ENCODE measurements around the gene EEF1A2.

Gene EEF1A2

DNA sequence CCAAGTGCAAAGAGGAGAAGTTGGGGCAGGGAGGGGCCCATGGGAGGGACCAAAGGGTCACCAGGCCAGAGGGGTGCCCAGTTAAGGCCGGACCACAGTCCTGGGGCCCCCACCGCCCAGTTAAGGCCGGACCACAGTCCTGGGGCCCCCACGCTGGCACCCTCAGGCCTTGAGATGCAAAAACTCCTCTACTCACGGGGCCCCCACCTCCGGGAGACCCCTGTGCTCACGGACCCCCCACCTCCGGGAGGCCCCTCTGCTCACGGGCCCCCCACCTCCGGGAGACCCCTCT lies 43.4 kb downstream of the EEF1A2 start:
- no peak for DNase-seq (ENCODE audit: low read depth in 1 of 2, low spot score in 1 of 2)

DNA sequence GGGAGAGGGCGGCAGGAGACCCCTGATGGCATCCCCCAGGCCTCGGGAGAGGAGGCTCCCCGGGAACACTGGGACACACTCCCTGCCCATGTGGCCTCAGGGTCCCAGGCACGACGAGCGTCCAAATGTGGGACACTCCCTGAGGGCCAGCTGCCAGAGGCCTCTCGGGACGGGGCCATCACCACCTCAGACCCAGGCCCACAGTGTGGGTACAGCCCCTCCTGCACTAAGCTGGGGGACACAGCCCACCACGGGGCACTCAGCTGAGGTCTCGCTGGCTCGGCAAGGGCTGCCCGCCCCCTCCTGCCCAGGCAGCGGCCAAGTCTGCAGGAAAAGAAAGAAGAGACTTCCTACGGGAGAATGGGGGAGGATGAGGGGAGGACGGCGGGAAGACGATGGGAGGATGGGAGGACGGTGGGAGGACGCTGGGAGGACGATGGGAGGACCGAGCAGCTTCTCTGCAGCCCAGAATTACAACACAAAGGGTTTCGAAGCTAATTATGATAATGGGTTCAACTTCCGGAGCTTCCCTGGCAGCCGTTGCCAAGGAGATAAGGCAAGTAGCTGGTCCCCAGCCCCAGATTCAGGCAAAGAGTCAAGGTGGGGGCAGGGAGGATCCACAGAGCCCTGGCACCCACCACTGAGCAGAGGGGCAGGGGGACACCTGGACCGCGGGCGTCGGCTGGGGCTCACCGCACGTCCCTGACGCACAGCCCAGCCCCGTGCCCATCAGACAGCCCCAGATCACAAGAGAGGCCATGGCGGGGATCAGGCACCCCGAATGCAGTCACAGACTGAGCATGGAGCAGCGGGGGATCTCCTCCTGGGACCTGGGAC lies 43.9 kb downstream of the EEF1A2 start:
- DNase-seq (ENCODE audit: low read depth in 1 of 2, low spot score in 1 of 2) = no peak

DNA sequence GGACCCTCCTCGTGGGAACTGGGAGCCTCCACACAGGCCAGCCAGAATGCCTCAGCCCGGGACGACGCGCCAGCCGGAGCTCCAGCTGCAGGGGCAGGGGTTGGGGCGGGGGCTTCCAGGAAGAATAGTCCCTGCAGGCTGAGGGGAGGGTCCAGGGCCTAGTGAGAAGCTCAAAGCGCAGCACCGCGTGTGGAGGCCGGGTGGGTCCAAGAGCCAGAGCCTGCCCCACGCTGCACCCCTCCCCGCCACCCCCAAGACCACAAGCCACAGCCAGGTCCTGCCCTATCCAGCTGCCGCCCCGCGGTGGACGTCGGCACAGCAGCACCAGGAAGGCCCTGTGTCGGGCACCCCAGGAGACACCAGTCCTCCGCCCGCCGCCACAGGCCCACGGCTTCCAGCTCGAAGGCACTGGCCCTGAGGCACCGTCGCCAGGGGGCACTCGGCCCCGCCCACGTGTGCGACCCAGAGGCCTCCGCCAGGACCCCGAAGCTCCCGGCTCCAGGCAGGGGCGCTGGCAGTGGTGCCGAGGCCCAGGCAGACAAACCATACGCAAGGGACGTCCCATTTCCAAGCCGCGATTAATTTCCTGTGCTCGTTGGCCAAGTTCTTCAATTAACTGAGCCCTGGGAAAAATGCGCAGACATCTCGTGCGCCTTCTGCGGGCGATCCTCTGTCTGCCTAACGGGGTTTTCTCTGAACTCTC lies 45.9 kb downstream of the EEF1A2 start:
- DNase-seq (ENCODE audit: low read depth in 1 of 2, low spot score in 1 of 2) = no peak

DNA sequence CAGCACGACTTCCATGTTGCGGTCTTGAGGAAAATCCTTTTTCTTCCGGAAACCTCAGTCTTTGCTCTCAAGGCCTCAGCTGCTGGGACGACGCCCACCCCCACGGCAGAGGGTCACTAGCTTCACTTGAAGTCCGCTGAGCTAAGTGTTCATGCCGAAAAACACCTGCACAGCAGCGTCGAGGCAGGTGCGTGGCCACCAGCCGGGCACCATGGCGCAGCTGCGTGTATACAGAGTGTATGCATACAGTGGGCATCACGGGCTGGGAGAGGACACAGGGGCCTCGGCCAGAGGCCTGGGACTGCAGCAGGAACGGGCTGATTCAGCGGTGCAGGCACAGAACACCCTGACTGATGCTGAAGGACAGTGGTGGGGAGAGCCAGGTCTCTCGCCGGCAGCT lies 46.5 kb downstream of the EEF1A2 start:
- no peak for DNase-seq (ENCODE audit: low read depth in 1 of 2, low spot score in 1 of 2)

DNA sequence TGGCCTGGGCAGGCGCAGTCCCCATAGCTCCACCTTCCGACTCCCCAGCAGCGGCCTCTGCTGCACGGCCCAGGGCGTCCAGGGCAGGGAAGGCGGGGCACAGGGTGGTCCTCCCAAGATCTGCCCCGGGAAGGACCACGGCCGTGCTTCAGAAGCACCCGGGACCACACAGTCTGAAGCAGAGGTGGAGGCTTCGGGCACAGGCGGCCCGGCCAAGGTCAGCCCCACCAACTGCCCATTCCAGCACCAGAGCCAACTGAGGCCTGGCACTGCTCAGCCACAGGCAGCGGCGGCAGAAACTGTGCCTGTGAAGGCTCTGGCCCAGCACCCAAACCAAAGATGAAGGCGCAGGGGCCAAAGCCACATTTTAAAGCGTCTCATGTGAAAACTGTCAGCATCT lies 47.1 kb downstream of the EEF1A2 start:
- no peak for DNase-seq (ENCODE audit: low read depth in 1 of 2, low spot score in 1 of 2)

DNA sequence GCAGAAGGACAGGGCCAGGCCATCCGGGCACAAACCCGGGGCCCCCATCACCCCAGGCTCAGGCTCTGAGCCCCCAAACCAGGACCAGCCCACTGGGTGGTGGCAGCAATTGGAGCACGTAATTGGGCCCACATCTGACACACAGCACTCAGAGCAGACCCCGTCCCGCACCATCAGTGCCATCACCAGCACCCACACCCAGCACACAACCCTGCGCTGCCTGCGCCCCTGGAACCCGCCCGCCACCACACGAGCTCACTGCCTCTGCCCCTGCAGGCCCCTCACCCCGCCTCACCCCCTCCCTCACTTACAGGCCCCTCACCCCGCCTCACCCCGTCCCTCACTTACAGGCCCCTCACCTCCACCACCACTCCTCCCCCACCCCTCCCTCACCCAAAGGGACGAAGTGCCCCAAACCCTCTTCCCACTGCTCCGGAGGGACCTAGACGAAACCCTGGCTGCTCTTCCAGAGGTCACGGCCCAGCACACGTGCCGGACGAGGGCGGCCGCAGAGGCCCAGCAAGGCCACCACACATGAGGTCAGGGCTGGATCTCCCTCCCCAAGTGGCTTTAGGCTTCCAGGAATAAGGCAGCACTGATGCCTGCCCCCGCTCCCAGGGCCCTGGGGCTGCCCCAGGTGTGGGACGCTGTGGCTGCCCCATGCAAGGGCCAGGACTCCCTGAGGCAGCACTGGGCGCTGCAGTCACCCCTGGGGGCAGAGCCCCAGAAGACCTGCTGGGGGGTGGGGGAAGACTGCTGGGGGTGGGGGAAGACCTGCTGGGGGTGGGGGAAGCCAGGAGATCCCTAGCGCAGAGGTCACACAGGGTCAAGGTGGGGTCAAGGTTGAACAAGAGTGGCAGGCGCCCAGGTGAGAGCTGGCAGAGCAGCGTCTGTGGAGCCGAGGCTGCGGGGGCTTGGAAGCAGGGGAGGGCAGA lies 48.8 kb downstream of the EEF1A2 start:
- DNase-seq (ENCODE audit: low read depth in 1 of 2, low spot score in 1 of 2) = no peak

DNA sequence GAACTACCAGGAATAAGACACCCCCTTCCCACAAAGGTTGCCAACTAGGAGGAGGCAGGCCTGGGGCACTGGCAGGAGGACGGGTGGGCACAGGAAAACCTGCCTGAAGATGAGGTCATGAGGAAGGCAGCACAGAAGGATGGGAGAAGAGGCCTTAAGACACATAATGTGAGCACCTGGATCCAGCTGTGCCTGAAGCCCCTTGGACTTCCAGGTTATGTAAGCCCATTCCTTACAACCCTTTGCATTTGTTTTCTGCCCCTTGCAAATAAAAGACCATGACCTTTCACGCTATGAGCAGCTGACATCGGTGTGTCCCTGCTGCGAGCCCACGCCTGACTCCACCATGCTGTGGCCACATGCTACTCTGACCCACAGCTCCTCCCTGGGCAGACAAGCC lies 49.9 kb downstream of the EEF1A2 start:
- DNase-seq (ENCODE audit: low read depth in 1 of 2, low spot score in 1 of 2) = no peak

DNA sequence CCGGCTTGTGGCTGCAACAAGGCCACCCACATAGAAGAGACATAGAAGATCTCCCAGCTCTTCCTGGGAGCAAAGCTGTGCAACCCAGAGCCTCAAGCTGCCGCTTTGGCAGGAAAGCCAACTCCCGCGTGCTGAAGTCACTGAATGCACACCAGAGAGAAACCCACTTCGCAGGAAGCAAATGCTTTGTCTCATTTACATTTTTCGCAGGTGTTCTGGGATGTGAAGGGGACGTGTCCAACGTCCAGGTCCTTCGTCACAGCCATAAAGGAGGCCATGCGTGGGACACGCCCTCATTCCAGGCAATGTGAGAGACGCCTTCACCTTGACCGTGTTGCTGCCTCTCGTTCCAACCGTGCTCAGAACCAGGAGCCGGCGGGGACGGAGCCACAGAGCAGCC lies 50.9 kb downstream of the EEF1A2 start:
- DNase-seq (ENCODE audit: low read depth in 1 of 2, low spot score in 1 of 2) = no peak

DNA sequence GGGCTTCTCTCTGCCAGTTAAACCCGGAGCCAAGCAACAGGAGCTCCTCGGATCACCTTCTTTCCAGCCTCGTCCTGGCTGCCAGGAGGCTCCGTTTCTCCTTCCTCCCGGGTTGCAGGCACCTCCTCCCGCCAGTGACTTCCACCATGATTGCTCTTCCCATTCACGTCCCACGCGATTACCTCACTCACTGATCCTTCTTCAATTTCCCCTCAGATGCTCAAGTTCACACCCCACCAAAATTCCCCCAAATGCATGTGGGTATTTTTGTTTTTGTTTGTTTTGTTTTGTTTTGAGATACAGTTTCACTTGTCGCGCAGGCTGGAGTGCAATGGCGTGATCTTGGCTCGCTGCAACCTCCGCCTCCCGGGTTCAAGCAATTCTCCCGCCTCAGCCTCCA lies 51.6 kb downstream of the EEF1A2 start:
- DNase-seq (ENCODE audit: low read depth in 1 of 2, low spot score in 1 of 2) = no peak

DNA sequence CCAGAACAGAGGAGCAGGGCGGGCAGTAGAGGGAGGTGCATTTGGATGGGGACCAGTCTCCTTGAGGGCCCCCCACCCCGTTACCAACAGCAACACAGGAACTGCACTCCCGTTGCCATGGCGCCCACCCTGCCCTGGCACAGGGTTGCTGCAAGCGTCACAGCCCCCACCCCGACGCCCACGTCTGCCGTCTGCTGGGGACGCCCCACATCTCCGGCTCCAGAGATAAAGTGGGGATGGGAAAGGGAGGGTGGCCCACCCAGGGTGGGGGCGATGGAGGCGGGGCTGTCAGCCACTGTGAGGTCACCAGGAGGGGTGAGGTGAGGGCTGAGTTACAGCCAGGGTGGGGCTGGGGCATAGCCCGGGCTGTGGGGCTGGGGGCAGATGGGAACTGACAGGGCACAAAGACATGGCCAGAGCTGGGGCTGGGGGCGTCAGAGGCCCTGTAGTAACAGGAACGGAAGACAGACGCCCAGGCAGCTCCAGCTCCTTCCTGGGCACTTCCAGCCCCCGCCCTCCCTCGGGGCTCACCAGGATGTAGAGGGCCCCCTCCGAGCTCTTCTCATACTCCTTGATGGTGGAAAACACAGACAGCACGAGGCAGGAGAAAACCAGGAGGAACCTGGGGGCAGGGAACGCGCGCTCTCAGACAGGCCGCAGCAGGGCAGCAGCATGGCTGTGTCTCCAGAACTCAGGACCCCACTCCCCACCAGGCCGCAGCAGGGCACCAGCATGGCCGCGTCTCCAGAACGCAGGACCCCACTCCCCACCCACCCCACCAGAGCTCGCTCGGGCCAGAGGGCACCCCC lies 52.5 kb downstream of the EEF1A2 start:
- no peak for DNase-seq (ENCODE audit: low read depth in 1 of 2, low spot score in 1 of 2)

DNA sequence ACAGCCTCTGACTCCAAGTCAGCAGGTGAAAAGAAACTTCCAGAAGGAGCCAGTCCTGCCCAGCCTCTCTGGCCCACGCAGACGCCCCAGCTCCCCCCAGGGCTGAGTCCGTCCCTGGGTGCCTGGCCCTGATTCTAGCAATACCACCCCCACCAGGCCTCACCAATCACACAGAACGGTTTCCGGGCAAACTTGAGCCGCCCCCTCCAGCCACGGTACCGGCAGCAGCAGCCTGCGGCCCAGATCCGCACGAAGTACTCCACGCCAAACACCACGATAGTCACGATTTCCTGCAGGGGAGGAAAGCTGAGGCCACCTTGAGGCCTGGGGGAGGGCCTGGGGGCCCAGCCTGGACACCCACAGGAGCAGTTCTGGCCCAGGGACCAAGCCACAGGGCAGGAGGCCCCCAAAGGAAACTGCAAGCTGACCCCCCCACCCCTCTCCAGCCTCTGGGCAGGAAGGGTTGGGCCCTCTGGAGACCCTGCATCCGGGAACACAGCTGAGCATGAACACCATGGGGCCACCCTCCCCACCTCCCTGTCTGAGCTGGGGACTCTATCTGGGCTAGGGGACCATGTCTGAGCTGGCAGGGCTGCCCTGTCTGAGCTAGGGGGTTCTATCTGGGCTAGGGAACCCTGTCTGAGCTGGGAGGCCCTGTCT lies 53.7 kb downstream of the EEF1A2 start:
- no peak for DNase-seq (ENCODE audit: low read depth in 1 of 2, low spot score in 1 of 2)

DNA sequence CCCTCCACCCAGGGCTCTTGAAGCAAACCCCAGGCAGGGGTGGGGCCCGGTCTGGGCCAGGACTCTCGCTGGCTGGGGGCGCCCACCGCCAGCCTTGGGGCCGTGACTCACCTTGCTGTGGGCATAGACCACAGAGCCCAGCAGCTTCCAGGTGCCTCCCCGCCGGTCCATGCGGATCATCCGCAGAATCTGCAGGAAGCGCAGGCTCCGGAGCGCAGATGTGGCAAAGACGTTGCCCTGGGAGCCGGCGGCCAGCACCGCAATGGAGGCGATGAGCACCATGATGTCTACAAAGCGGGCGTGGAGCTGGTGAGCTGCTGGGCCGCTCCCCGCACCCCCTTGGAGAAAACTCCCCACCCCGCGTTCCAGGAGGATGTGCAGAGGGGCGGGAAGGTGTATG lies 54.3 kb downstream of the EEF1A2 start:
- no peak for DNase-seq (ENCODE audit: low read depth in 1 of 2, low spot score in 1 of 2)

DNA sequence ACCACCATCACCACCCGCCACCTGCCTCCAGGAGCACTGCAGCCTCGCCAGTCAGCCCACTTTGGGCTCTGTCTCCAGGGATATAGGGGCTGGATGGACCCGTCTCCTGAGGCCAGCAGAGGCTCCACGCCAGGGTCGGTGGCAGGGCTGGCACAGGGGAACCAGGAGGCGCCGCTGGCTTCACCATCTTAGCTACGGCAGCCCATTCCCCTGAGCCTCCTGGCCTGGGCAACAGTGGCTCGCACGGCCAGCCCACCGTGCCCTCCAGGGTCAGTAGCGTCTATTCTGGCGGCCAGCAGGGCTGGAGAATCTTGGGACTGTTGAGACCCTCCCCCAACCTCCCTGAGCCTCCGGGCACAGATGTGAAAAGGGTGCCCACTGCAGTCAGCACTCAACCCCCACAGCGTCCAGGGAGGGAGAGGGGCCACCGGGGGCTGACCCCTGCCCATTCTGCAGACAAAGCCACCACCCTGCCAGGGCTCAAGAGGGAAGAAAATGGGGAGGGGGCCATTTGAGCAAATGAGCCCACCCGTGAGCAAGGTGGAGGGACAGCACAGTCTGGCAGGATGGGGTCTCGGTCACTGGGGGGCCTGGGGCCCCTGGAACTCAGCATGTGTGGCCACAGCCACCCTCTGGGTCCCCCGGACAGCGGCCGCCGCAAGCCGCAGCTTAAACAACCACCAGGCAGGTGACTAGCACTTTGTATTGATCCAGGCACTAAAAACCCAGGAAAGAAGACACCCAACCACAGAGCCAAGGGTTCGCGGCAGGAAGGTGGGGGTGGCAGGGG lies 55.1 kb downstream of the EEF1A2 start:
- no peak for DNase-seq (ENCODE audit: low read depth in 1 of 2, low spot score in 1 of 2)

DNA sequence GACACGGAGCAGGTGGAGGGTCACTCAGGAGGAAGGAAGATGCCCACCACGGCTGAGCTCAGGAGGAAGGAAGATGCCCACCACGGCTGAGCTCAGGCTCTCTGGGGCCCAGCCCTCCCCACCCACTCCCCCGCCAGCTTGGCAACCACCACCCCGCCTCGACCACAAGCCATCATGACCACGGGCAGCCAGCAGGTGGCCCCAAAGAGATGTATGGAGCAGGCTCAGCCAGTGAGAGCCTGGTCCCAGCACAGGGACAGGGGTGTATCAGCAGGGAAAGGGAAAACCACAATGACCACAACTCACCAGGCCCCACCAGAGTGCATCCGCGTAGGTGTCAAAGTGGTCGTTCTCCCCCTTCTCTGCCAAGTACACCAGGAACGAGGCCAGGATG lies 56.8 kb downstream of the EEF1A2 start:
- peak; percentile 26 to 43 for DNase-seq (ENCODE audit: low read depth in 1 of 2, low spot score in 1 of 2)

DNA sequence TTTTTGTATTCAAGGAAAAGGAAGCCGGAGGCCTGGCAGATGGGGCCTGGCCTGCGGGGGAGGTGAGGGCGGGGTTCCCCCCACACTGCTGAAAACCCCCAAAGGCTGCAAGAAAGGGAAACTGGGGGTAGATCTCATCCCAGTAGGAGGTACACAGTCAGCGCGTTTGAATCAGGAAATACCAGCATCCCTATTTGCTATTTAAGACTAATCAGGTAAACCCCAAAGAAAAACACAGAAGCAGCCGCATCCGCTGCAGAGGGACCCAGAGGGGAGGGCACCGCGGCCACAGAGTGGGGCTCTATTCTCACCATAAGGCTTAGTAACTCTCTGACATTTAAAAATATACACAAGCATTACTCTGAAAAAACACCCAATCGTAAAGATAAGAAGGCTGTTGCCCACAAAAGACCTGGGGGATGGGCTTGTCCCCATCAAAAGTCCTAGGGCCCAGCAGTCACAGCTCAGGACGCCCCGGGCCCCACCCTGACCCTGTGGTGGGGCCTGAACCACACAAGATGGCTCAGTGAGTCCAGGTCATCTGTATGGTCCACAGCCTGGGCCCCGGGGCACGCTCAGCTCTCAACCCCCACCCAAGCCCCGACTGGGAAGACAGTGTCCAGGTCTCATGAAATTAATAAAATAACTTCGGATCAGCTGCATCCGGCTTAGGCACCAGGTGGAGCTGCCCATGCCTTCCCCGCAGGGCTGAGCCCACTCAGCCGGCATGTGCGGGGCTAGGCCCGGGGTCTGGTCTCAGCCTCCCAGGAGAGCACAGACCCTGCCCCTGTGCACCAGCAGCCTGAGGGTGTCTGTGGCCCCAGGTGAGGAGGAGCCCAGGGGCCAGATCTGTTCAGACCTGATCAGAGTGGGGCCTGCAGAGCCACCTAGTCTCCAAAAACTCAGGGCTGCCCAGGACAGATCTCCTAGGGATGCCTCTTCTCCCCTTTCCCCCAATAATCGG lies 57.5 kb downstream of the EEF1A2 start:
- DNase-seq (ENCODE audit: low read depth in 1 of 2, low spot score in 1 of 2) = peak in 1 of 2 donors; percentile 6

DNA sequence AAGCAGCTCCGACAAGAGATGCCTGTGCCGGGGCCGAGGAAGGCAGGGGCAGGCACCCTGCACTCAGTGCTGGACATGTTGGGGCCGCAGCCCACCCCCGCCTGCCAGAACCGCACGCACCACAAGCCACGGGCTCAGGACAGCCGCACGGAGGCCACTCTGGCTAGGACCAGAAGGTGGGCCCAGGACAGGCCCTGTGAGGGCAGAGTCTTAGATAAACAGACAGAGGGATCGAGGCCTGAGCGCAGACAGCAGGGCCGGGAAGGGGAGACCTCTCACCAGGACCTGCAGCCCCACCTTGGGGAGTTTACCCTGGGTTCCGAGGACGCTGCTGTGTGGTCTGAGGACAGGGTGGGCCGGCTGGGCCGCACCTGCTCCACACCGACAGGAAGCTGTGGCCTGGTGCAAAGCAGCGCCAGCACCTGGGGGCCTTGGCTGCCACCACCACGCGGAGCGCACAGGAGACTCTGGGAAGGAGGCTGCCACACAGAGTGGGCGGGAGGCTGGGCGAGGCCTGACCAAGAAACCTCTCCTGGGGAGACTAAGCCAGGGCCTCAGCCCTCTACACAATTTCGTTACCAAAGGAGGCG lies 58.4 kb downstream of the EEF1A2 start:
- DNase-seq (ENCODE audit: low read depth in 1 of 2, low spot score in 1 of 2) = no peak

DNA sequence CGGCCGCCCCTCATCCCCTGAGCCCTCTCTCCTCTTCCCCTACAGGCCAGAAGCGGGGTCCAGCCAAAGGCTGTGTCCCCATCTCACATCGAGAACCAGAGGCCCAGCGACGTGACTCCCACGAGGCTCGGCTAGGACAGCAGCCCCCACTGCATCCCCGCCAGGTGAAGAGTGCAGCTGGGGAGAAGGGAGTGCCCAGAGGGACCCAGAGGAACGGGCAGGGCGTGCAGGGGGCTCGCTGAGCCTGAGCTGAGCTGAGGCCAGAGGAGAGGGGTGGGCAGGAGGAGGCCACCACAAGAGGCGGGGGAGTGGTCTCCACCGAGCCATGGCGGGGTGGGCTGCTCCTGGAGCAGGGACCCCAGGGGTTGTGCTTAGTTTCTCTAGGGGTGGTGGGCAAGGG lies 59.0 kb downstream of the EEF1A2 start:
- no peak for DNase-seq (ENCODE audit: low read depth in 1 of 2, low spot score in 1 of 2)

DNA sequence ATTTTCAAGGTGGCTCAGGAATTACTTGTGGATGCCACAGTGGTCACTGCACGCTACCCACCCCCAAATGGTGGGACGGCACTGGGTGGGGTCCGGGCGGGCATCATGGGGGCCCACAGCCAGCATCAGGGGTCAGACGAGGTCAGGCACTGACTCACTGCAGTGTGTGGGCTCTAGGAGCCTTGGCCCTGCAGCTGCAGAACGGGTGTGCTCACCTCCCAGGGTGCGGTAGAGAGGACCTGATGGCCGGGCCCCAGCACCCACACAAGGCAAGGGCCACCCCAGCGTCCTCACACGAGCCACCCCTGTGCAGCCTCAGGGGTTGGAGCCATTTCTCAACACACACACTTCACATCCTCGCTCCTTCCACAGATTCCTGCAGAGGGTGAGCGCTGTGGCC lies 60.8 kb downstream of the EEF1A2 start:
- no peak for DNase-seq (ENCODE audit: low read depth in 1 of 2, low spot score in 1 of 2)
